Fibroblast of the conjunctiva (primary cell): ENCODE measurements around the gene OR4D2.
"Not testable (repeated sequence)": the region's sequence is repeated elsewhere in the genome, so short reads cannot be mapped to it uniquely, and the experiment has no call there.

Experiments
- DNase-seq: peaks from one replicate; pipeline ENCODE4 v3.0.0-alpha.2; 2010; ENCODE audit warnings: low read depth

Gene OR4D2

DNA sequence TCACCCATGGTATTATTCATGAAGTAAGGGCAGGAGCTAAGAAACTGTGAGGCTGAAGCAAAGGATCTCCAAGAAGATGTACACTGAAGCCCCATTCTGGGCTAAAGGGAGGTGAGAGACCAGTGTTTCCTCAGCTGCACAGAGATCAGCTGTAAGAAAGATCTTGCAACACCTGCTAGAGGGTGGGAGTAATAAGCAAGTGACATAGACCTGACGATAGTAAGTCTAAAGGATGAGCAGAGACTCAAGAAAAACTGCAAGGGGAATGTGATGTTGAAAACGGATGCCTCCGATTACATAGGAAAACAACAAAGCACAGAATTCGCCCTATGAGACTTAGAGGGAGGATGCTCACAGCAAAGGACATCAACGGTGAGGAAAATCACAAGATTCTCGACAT lies at the start of gene OR4D2:
TSS of gene OR4D2 (plus strand) at position 301 of the 400 bp plus-strand sequence. CDS start 2,674 bp downstream, outside the sequence.
- DNase-seq = no peak

DNA sequence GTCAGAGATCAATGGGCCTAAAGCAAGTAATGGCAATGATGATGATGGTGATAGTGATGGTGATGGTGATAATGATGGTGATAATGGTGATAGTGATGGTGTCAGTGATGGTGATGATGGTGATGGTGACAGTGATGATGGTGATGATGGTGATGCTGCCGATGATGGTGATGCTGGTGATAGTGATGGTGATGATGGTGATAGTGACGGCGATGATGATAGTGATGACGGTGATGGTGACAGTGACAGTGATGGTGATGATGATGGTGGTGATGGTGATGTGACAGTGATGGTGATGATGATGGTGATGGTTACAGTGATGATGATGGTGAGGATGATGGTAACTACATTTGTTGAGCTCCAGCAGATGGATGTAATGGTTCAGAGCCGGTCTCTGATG lies 49.4 kb upstream of the OR4D2 start:
- DNase-seq = no peak

DNA sequence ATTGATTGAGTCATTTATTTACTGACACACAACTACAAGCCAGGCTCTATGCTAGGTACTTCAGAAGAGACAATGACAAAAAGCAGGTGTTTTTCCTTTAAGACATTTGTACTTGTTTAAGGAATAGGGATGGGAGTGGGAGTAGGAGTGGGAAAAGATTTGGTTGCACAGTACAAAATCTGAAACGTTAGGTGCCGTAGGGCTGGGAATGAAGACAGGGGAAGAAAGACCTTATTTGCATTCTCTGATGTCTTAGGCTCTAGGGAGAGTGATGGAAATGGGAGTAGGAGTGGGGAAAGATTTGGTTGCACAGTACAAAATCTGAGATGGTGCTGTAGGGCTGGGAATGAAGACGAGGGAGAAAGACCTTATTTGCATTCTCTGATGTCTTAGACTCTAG lies 47.3 kb upstream of the OR4D2 start:
- DNase-seq = no peak

DNA sequence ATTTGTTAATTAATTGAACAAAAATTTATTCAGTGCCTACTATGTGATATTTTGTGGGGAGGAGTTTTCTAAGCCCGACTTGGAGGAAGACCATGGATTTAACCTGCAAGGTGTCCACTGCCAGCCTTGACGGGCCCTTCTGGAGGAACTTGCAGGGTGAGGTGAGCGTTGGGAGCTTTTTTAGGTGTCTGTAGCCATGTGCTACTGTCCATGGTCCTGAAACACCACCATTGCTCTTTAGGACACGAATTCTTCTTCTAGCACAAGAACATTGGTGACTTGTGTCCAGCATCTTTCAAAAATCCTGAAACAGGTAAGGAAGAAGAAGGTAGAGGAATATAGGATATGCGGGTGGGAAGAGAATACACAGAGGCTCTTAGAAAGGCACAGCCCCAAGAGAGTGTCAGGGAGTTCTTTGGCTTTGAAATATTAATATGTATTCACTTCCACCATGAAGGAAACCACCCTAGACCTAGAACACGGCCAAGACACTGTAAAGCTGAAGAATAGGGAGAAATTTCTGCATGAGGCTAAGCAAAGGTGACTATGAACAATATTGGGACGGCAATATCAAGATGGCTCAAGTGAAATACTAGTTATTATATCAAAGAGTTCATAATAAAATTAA lies 46.5 kb upstream of the OR4D2 start:
- peak; percentile 23 for DNase-seq

DNA sequence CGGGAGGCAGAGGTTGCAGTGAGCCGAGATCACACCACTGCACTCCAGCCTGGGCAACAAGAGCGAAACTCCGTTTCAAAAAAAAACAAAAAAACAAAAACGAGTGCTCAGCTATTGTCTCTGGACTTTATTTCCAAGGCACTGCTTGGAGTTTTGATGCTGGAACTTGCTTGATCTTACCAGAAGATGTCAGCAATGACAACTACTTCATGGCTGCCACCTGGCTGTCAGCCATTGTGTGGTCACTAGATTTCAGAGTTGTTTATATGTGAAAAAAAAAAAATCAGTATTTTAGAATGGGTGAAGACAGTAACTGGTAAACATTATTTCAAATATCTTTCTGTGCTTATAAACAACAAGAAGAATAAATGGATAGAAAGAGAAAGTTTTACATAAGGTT lies 44.9 kb upstream of the OR4D2 start:
- peak; percentile 3 for DNase-seq

DNA sequence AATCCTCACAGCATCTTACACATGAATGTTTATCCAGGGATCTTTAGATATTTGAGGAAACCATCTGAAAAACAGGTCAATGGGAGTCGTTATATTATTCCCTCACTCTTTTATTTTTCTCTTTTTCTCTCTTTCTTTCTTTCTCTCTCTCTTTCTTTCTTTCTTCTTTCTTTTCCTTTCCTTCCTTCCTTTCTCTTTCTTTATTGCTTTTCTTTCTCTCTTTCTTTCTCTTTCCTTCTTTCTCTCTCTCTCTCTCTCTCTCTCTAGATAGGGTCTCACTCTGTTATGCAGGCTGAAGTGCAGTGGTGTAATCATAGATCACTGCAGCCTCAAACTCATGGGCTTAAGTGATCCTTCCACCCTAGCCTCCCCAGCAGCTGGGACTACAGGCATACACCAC lies 38.9 kb upstream of the OR4D2 start:
- DNase-seq = no peak

DNA sequence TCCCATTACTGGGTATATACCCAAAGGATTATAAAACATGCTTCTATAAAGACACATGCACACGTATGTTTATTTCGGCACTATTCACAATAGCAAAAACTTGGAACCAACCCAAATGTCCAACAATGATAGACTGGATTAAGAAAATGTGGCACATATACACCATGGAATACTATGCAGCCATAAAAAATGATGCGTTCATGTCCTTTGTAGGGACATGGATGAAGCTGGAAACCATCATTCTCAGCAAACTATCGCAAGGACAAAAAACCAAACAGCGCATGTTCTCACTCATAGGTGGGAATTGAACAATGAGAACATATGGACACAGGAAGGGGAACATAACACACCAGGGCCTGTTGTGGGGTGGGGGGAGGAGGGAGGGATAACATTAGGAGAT lies 34.1 kb upstream of the OR4D2 start:
- not testable (repeated sequence) for DNase-seq

DNA sequence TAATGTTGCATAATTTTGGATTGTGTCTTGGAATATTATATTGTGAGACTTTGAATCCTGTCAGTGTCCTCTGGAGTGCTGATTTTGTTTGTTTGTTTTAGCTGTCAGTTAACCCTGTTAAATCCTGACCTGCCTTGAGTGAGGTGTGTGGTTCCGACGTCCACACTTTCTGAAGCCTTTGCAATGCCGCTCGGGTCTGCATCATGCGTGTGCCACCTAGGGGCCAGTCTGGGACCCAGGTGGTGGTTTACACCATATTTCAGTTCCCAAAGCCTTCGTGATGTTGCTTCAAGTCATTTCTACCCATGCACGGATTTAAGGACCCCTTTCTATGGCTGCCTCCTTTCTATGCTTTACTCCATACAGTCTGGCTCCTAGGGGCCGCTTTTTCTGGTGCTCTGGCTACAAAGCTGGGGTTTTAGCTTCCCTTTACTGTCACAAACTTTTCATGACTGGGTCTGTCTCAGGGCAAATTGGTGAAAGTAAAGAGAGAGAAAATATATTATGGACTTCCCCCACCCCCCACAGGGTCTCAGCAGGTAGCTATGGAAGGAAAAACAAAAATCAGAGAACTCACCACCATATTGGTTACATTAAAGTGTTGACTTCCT lies 30.0 kb upstream of the OR4D2 start:
- no peak for DNase-seq

DNA sequence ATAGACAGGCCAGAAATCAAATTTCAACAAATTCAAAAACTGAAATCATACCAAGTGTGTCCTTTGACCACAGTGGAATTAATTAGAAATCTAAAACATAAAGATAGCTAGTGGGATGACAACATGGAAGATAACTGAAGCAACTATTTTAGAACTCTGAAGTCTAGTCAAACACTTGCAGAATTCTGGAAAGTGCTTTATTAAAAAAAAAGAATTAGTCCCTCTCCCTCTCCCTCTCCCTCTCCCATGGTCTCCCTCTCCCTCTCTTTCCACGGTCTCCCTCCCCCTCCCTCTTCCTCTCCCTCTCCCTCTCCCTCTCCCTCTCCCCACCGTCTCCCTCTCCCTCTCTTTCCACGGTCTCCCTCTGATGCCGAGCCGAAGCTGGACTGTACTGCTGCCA lies 25.3 kb upstream of the OR4D2 start:
- no peak for DNase-seq

DNA sequence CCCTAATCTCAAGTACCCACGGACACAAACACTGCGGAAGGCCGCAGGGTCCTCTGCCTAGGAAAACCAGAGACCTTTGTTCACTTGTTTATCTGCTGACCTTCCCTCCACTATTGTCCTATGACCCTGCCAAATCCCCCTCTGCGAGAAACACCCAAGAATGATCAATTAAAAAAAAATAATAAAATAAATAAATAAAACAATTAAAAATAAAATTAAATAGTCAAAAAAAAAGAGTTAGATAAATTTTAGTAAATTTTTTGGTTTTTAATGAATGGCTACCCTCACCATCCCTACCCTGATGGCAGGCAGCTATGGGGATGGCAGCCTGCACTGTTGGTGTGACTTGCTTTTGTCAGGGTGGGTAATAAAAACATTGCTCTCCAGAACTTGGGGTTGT lies 23.4 kb upstream of the OR4D2 start:
- DNase-seq = not testable (repeated sequence)

DNA sequence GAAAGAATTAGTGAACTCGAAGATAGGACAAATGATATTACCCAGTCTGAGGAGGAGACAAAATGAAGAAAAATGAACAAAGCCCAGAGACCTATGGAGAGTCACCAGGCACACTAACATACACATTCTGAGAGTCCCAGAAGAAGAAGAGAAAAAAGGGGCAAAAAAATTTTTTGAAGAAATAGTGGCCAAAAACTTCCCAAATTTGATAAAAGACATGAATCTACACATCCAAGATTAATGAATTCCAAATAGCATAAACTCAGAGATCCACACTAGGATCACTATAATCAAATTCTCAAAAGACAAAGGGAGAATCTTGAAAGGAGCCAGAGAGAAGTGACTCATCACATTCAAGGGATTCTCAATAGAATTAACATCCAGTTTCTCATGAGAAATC lies 22.0 kb upstream of the OR4D2 start:
- DNase-seq = no peak

DNA sequence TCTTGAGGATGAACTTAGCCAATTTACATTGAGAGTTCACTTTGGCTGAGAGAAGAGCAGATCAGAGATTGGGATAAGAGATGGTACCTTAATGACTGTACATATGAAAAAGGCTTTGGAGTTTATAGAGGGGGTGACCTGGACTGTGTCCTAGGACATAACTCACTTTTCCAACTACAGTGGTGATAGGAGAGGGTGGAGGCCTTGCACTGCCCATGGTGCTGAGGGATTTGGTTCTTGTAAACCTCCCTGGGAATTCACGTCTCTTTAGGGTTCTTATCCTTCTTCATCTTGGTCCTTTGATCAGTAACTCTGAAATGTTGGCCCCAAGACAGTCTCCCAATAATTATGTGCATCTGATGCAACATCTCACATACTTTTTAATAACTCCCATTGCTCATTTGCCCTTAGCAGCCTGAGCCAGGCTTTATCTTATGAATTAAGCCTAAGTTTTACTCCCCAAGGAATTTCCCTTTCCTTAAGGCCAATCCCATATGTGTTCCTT lies 18.8 kb upstream of the OR4D2 start, which contains the start of gene OR4D1:
TSS of gene OR4D1 (plus strand) at position 455 of the 505 bp plus-strand sequence. CDS start 6,770 bp downstream, outside the sequence.
- no peak for DNase-seq

DNA sequence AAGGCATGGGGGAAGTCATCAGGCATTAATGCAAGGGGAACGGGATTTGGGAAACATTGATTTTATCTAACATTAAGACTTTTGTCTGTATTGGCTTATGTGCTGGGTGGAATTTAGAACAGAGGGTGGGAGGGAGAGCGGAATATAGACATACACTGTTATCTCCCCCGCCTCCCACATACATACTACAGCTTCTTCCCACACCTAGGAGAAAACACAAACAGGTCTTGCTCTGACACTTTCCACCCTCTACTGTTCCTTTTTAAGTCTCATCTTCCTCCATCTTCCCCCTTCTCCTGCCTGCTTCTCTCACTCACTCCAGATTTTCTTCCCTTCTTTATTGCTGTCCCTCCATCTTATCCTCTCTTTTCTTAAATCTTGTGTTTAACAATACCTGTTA lies 18.2 kb upstream of the OR4D2 start:
- DNase-seq = no peak

DNA sequence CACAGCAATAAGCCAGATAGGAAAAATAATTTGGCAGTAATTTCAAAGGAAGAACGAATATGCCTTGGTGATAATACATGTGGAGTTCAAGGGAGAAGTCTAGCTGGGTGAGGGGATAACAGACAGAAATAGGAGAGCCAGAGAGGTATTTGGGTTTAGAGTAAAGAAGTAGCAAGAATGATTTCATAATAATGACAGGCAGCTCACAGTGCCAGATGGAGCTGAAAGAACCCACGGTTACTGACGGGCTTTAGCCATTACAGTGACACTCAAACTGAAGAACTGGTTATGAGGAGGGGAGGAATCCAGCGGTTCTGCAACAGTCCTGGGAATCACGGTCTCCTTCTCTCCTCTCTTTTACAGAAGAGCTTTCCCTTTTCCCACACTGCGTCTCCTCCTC lies 16.4 kb upstream of the OR4D2 start:
- no peak for DNase-seq

DNA sequence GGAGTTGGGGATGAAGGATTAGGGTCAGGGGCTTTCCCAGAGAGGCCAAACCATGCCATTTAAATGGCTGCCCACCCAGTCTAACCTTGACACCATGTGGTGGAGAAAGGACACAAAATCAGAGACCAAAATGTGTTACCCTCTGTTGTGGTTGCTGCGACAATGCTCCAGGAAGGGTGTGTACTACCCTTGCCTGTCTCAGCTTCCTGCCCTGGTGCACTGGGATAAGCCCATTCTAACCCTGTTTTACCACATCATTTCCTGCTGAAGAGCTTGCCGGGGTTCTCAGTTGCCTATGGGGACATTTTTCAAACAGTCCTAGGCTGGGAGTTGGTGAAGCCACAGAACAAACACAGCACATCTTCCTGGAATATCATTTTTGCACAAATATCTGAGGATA lies 13.7 kb upstream of the OR4D2 start:
- DNase-seq = no peak

DNA sequence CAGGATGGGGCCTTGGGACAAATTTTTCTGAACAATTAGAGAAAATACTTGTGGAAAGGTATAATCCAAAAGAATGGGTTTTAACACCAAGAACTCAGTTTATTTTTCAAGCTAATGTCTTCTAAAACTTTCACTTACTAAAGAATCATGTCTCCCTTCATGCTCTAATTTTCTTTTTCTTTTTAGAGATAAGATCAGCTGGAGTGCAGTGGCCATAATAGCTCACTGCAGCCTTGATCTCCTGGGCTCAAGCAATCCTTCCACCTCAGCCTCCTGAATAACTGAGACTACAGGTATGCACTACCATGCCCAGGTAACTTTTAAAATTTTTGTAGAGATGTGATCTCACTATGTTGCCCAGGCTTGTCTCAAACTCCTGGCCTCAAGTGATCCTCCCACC lies 13.1 kb upstream of the OR4D2 start:
- no peak for DNase-seq

DNA sequence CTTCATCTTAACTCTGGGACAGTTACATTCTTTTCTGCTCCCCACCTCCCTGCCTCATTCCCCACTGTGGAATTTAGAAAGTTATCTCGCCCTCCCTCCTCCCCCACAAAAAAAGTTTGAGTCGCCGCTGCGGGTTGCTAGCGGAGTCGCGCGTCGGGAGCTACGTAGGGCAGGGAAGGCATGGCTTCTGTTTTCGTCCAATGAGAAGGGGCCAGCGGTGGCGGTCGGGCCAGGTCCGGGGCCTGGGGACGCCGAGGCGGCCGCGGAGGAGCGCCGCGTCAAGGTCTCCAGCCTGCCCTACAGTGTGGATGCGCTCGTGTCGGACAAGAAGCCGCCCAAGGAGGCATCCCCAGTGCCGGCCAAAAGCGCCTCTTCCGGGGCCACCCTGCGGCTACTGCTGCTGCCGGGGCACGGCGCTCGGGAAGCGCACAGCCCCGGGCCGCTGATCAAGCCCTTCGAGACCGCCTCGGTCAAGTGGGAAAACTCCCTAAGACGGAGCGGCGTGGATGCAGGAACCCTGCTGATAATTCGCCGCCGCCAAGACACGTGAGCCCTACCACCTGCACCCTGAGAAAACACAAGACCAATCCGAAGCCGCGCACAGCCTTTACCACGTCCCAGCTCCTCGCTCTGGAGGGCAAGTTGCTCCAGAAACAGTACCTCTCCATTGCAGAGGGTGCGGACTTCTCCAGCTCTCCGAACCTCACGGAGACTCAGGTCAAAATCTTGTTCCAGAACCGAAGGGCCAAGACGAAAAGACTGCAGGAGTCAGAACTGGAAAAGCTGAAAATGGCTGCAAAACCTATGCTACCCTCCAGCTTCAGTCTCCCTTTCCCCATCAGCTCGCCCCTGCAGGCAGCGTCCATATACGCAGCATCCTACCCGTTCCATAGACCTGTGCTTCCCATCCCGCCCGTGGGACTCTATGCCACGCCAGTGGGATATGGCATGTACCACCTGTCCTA lies 9.7 kb upstream of the OR4D2 start:
- DNase-seq = no peak

DNA sequence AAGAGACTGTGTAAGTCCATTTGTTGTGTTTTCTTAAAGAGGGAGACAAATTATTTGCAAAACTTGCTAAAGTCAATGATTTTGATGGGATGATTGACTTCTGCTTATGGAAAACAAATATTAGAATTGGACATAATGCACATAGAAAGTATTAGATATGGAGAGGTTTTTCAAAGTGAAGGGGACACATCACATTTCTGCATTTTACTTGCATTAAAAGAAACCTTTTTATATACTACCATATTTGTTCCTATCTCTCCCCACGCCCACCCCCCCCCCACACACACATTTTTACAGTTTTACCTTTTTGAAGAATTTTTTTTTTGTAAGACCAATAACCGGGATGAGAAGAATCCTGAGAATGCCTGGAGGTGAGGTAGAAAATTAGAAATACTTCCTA lies 8.6 kb upstream of the OR4D2 start:
- DNase-seq = no peak

DNA sequence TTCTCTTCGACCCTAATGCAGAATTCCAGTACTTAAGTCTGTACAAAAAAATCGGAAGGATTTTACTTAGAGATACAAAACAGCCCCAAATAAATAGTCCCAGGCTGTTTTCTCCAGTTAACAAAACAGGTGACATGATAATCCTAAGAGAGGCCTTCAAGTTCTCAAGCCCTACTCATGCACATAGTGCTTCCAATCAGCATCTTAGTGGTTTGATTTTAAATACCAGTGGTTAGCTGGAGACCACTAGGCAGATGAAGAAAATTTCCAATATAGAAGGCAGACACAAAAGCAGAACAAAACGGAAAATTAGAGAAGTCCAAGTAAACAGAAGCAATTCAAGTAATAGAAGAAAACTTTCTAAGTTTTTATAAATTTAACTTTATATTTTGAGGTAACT lies 5.2 kb upstream of the OR4D2 start:
- no peak for DNase-seq

DNA sequence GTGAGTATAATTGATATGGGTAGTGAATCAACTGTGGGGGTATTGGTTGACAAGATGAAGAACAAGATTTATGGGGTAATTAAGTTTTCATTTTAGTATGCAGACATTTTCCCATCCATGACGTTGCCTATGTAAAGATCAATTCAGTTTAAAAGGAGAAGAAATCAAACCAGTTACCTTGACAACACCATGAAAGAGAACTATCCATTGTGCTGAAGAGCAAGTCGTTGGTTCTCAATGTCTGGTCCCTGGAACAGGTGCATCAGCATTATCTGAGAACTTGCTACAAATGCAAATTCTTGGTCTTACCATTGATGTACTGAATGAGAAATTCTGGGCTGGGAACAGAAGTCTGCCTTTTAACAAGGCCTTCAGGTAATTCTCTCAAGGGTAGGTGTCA lies 801 bp upstream of the OR4D2 start:
- no peak for DNase-seq

DNA sequence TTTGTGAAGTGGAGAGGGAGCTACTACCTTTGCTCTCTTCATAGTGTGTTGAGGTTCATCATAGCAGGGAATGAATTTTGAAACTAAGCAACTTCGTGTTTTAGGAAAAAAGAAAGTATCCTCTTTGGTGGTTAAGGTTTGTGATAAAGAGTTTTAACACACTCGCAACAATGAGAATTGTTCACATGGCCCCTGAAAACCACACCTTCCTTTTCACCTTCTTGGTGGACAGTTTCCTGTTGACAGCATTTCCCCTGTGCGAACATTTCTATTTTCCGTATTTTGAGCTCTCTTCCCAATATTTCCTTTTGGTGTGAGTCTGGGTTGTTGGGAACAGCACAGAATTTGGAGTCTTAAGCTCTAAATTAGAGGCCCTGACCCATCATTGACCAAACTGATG lies 3.8 kb downstream of the OR4D2 start:
- no peak for DNase-seq

DNA sequence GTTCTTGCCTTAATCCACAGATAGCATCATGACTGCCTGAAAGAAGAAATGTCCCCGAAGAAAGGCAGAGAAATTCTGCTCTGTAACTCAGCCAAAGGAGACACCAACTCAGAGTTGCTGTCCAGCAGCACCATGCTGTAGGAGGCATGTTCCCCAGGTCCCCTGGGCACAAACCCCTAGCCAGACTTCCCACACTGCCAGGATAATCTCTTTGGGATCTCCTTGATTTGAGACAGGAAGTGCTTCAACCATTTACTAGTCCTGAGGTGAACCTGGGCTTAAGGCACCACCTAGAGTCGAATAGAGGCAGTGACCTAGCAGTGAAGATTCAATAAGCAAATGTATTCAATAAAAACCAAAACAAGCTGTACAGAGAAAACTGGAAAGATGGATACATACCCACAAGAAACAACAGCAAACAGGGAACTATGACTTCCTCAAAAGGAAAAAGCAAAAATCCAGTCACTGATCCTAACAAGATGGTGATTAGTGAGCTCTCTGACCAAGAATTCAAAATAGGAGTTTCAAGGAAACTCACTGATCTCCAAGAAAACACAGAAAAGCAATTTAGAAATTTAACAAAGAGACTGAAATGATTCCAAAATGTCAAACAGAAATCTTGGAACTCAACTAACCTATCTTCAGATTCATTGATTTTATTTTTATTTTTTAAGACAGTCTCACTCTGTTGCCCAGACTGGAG lies 5.7 kb downstream of the OR4D2 start:
- no peak for DNase-seq
